HT1080 (cell line): Measurements from ENCODE around the gene KRT31. TPM values are rescaled to one million over a fixed set of nuclear protein-coding genes. Genes with fewer than 3 reads are reported as not detected.
A peak's percentile ranks its signal among the peaks of the same experiment; 100 is the strongest.
"Not testable (repeated sequence)": the region's sequence is repeated elsewhere in the genome, so short reads cannot be mapped to it uniquely, and the experiment has no call there.

Source experiments
- DNase-seq: peaks from one replicate; pipeline ENCODE4 v3.0.0-alpha.2; 2015; ENCODE audit warnings: low read depth
- total RNA-seq: library from RNA; depleted of rRNA; stranded (reverse); fragments of >200 nt; shearing (Covaris generic); gene quantifications from 2 replicates; pipeline ENCODE4 v1.2.3, GENCODE V29; 2014

KRT31 gene
- total RNA-seq, 1 experiment from 2014 or later, result not detected

- DNase-seq, result peak; percentile 29
Observed at GRCh38 chr17:41392278-41392677, 5.1 kb downstream of the KRT31 start.

GRCh38 chr17:41391535-41391934 lies 5.9 kb downstream of the KRT31 start:
- DNase-seq, result no peak

GRCh38 chr17:41390411-41390938 lies 6.9 kb downstream of the KRT31 start:
- no peak for DNase-seq

GRCh38 chr17:41387670-41388069 lies 9.7 kb downstream of the KRT31 start:
- no peak for DNase-seq

GRCh38 chr17:41386227-41386626 lies 11.2 kb downstream of the KRT31 start:
- no peak for DNase-seq

GRCh38 chr17:41383690-41384089 lies 13.7 kb downstream of the KRT31 start:
- DNase-seq, result no peak

GRCh38 chr17:41382394-41382793 lies 15.0 kb downstream of the KRT31 start:
- no peak for DNase-seq

- not testable (repeated sequence) for DNase-seq
Observed at GRCh38 chr17:41381943-41382342, 15.5 kb downstream of the KRT31 start, which contains the start of gene KRT34. Gene KRT34, minus strand, starts transcription at chr17:41382306. Its CDS starts 60 bp downstream, at chr17:41382246.

- DNase-seq, result peak; percentile 95
Observed at GRCh38 chr17:41380091-41380490, 17.3 kb downstream of the KRT31 start.

GRCh38 chr17:41377546-41377945 lies 19.9 kb downstream of the KRT31 start:
- DNase-seq, result peak; percentile 21

- no peak for DNase-seq
Observed at GRCh38 chr17:41369713-41370112, 27.7 kb downstream of the KRT31 start, which contains the start of gene KRT33B. Gene KRT33B, minus strand, starts transcription at chr17:41369813. Its CDS starts 63 bp downstream, at chr17:41369750.

- no peak for DNase-seq
Observed at GRCh38 chr17:41369023-41369422, 28.4 kb downstream of the KRT31 start.

GRCh38 chr17:41367426-41368075 lies 29.9 kb downstream of the KRT31 start:
- DNase-seq, result peak; percentile 40

- DNase-seq, result no peak
Observed at GRCh38 chr17:41366070-41366469, 31.3 kb downstream of the KRT31 start.

- DNase-seq, result no peak
Observed at GRCh38 chr17:41363881-41364280, 33.5 kb downstream of the KRT31 start.

- DNase-seq, result peak; percentile 77
Observed at GRCh38 chr17:41360296-41360995, 37.0 kb downstream of the KRT31 start.

GRCh38 chr17:41354536-41354935 lies 42.9 kb downstream of the KRT31 start:
- no peak for DNase-seq

GRCh38 chr17:41352597-41353366 lies 44.6 kb downstream of the KRT31 start:
- DNase-seq, result no peak

- DNase-seq, result no peak
Observed at GRCh38 chr17:41351177-41351576, 46.2 kb downstream of the KRT31 start.

GRCh38 chr17:41350381-41350878 lies 47.0 kb downstream of the KRT31 start, which contains the start of gene KRT33A:
Gene KRT33A, minus strand, starts transcription at chr17:41350828. Its CDS starts 61 bp downstream, at chr17:41350767.
- not testable (repeated sequence) for DNase-seq
